SK-N-SH (cell line): ENCODE data around the gene SCAI.

Source experiments
- CHD2 ChIP-seq: fragments of 150-350 bp; IDR thresholded peaks from 2 replicates; pipeline ENCODE4 v1.6.1; 2018; ENCODE audit warnings: low read length; ENCODE audit not compliant: partially characterized antibody
- EP300 ChIP-seq, 2 experiments: IDR thresholded peaks; 2 replicates each; pipeline versions ENCODE4 v1.4.0 to v1.6.1; 2012; ENCODE audit warnings: borderline replicate concordance in 1 of 2, low read depth in 1 of 2, low read length in 1 of 2
- EZH2phosphoT487 ChIP-seq: fragments of 200-600 bp; sonication (generic); IDR thresholded peaks from 2 replicates; pipeline ENCODE4 v1.6.1; 2017; ENCODE audit warnings: low read depth, mixed run types, mild to moderate bottlenecking, antibody characterized with exemption, moderate library complexity, borderline replicate concordance
- JUND ChIP-seq: IDR thresholded peaks from 2 replicates; pipeline ENCODE4 v1.4.0; 2012
- MAX ChIP-seq: IDR thresholded peaks from 2 replicates; pipeline ENCODE4 v1.4.0; 2012; ENCODE audit warnings: low read depth
- MXI1 ChIP-seq: IDR thresholded peaks from 2 replicates; pipeline ENCODE4 v1.6.1; 2012; ENCODE audit warnings: mild to moderate bottlenecking, low read depth, low read length, improper control_type of control experiment
- RXRA ChIP-seq: IDR thresholded peaks from 2 replicates; pipeline ENCODE4 v1.4.0; 2012; ENCODE audit warnings: low read depth, mild to moderate bottlenecking, borderline replicate concordance
- SMC3 ChIP-seq: IDR thresholded peaks from 2 replicates; pipeline ENCODE4 v1.6.1; 2012; ENCODE audit warnings: low read depth, low read length, improper control_type of control experiment
- TAF1 ChIP-seq: IDR thresholded peaks from 2 replicates; pipeline ENCODE4 v1.6.1; 2012; ENCODE audit warnings: low read depth, mild to moderate bottlenecking, low read length, moderate library complexity, borderline replicate concordance
- TCF12 ChIP-seq: IDR thresholded peaks from 2 replicates; pipeline ENCODE4 v1.4.0; 2012
- TEAD4 ChIP-seq: IDR thresholded peaks from 2 replicates; pipeline ENCODE4 v1.4.0; 2012; ENCODE audit warnings: mild to moderate bottlenecking, borderline replicate concordance; ENCODE audit not compliant: insufficient read depth
- TF ChIP-seq, protein P1 (sequence below): fragments of 200-600 bp; sonication (generic); IDR thresholded peaks from 2 replicates; pipeline ENCODE4 v1.6.1; 2017; ENCODE audit warnings: antibody characterized with exemption, mild to moderate bottlenecking, moderate library complexity
- TF ChIP-seq, protein P2 (sequence below): IDR thresholded peaks from 2 replicates; pipeline ENCODE4 v1.4.0; 2012; ENCODE audit warnings: low read depth, borderline replicate concordance
- TF ChIP-seq, protein P3 (sequence below): IDR thresholded peaks from 2 replicates; pipeline ENCODE4 v1.6.1; 2012; ENCODE audit warnings: mild to moderate bottlenecking, low read depth, low read length, moderate library complexity

DNA sequence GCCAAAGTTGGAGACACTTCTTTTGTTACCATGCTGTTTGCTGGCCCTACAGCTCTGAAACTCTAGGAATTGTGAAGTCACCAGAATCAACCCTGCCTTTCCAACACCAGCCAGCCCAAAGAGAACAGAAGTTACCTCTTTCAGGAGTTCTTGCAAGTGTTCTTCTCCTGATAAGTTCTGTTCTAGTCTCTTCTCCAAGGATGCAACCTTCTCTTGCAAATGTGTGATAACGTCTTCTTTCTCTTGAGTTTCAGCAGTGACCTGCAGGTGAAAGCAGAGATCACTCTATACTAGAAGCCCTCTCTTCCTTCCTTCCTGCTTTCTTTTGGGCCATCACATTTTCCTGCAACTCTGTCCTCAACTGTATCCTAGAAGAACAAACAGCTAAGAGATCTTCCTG, 231.6 kb downstream of the SCAI start:
- TF ChIP-seq EP300 (IDR thresholded peaks at IDR 0.05; ENCODE audit: borderline replicate concordance in 1 of 2, low read depth in 1 of 2, low read length in 1 of 2) (no peak), MXI1 (no peak), TAF1 (no peak), TCF12 (no peak), EZH2phosphoT487 (no peak), MAX (no peak), RXRA (no peak), CHD2 (no peak), SMC3 (no peak), JUND (no peak), TEAD4 (no peak)
- TF ChIP-seq, protein P1, sequence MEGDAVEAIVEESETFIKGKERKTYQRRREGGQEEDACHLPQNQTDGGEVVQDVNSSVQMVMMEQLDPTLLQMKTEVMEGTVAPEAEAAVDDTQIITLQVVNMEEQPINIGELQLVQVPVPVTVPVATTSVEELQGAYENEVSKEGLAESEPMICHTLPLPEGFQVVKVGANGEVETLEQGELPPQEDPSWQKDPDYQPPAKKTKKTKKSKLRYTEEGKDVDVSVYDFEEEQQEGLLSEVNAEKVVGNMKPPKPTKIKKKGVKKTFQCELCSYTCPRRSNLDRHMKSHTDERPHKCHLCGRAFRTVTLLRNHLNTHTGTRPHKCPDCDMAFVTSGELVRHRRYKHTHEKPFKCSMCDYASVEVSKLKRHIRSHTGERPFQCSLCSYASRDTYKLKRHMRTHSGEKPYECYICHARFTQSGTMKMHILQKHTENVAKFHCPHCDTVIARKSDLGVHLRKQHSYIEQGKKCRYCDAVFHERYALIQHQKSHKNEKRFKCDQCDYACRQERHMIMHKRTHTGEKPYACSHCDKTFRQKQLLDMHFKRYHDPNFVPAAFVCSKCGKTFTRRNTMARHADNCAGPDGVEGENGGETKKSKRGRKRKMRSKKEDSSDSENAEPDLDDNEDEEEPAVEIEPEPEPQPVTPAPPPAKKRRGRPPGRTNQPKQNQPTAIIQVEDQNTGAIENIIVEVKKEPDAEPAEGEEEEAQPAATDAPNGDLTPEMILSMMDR, result no peak
- TF ChIP-seq, protein P2, sequence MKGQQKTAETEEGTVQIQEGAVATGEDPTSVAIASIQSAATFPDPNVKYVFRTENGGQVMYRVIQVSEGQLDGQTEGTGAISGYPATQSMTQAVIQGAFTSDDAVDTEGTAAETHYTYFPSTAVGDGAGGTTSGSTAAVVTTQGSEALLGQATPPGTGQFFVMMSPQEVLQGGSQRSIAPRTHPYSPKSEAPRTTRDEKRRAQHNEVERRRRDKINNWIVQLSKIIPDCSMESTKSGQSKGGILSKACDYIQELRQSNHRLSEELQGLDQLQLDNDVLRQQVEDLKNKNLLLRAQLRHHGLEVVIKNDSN, result no peak
- TF ChIP-seq, protein P3, sequence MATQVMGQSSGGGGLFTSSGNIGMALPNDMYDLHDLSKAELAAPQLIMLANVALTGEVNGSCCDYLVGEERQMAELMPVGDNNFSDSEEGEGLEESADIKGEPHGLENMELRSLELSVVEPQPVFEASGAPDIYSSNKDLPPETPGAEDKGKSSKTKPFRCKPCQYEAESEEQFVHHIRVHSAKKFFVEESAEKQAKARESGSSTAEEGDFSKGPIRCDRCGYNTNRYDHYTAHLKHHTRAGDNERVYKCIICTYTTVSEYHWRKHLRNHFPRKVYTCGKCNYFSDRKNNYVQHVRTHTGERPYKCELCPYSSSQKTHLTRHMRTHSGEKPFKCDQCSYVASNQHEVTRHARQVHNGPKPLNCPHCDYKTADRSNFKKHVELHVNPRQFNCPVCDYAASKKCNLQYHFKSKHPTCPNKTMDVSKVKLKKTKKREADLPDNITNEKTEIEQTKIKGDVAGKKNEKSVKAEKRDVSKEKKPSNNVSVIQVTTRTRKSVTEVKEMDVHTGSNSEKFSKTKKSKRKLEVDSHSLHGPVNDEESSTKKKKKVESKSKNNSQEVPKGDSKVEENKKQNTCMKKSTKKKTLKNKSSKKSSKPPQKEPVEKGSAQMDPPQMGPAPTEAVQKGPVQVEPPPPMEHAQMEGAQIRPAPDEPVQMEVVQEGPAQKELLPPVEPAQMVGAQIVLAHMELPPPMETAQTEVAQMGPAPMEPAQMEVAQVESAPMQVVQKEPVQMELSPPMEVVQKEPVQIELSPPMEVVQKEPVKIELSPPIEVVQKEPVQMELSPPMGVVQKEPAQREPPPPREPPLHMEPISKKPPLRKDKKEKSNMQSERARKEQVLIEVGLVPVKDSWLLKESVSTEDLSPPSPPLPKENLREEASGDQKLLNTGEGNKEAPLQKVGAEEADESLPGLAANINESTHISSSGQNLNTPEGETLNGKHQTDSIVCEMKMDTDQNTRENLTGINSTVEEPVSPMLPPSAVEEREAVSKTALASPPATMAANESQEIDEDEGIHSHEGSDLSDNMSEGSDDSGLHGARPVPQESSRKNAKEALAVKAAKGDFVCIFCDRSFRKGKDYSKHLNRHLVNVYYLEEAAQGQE, result no peak
